OCI-LY3 (cell line): ENCODE results near the gene TRPV6.

Experiments used
- EZH2phosphoT487 ChIP-seq: fragments of 200-600 bp; shearing (Covaris generic); IDR thresholded peaks from 2 replicates; pipeline ENCODE4 v1.6.1; 2018; ENCODE audit warnings: antibody characterized with exemption, mixed run types, low read depth
- TF ChIP-seq, protein P1 (sequence below): fragments of 200-600, 300-600 bp; sonication (generic); IDR thresholded peaks from 2 replicates; pipeline ENCODE4 v1.5.1; 2014; ENCODE audit warnings: antibody characterized with exemption, low read length, low read depth

DNA sequence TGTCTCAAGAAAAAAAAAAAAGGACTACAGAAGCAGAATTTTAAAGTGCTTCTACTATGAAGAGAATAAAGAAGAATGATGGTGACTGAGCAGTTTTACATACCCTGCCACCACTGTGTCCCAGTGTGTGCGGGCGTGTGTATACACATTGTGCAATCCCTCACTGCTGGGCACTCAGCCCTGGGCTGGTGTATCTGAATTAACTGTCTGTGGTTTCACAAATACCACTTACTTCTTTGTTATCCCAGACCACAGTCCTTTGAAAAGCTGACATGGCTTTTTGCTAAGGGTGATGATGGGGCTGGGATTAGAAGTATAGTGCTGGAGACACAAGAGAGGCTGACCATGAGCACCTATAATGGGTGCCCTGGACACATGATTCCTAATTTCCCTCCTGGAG is 21.1 kb upstream of the TRPV6 start:
- TF ChIP-seq EZH2phosphoT487, result no peak
- TF ChIP-seq, protein P1, sequence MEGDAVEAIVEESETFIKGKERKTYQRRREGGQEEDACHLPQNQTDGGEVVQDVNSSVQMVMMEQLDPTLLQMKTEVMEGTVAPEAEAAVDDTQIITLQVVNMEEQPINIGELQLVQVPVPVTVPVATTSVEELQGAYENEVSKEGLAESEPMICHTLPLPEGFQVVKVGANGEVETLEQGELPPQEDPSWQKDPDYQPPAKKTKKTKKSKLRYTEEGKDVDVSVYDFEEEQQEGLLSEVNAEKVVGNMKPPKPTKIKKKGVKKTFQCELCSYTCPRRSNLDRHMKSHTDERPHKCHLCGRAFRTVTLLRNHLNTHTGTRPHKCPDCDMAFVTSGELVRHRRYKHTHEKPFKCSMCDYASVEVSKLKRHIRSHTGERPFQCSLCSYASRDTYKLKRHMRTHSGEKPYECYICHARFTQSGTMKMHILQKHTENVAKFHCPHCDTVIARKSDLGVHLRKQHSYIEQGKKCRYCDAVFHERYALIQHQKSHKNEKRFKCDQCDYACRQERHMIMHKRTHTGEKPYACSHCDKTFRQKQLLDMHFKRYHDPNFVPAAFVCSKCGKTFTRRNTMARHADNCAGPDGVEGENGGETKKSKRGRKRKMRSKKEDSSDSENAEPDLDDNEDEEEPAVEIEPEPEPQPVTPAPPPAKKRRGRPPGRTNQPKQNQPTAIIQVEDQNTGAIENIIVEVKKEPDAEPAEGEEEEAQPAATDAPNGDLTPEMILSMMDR, result no peak
